Retinal pigment epithelial cell (primary cell): ENCODE measurements around the gene TRMT1.

Experiments used
- DNase-seq: peaks from one replicate; pipeline ENCODE4 v3.0.0-alpha.2; 2010; ENCODE audit warnings: low read depth
- H3K4me3 ChIP-seq: 2 replicates; pipeline ENCODE4 v1.5.1; 2011; ENCODE audit warnings: mild to moderate bottlenecking, low read length, control low read depth, moderate library complexity
- CTCF ChIP-seq: conservative IDR thresholded peaks from 2 replicates; pipeline ENCODE4 v1.5.1; 2011; ENCODE audit warnings: low read depth, low read length, control low read depth, inconsistent platforms

TRMT1 gene

GRCh38 chr19:13094106-13094504, 22.4 kb downstream of the TRMT1 start:
- no peak overlapping the region for H3K4me3 ChIP-seq
- no peak for TF ChIP-seq CTCF
- DNase-seq = no peak

- no peak for DNase-seq
- TF ChIP-seq CTCF = peak; percentile 80
- no peak overlapping the region for H3K4me3 ChIP-seq
Measured at GRCh38 chr19:13093407-13094105, 23.0 kb downstream of the TRMT1 start.

- no peak for DNase-seq
- no peak overlapping the region for H3K4me3 ChIP-seq
- TF ChIP-seq CTCF = no peak
Measured at GRCh38 chr19:13092606-13093235, 23.8 kb downstream of the TRMT1 start.

GRCh38 chr19:13092158-13092543, 24.4 kb downstream of the TRMT1 start:
- peak; percentile 5 for TF ChIP-seq CTCF
- no peak for DNase-seq
- no peak overlapping the region for H3K4me3 ChIP-seq

GRCh38 chr19:13091400-13092157, 25.0 kb downstream of the TRMT1 start:
- no peak overlapping the region for H3K4me3 ChIP-seq
- peak; percentile 96 for DNase-seq
- peak; percentile 19 for TF ChIP-seq CTCF

GRCh38 chr19:13090511-13091231, 25.9 kb downstream of the TRMT1 start:
- no peak for TF ChIP-seq CTCF
- DNase-seq = no peak
- no peak overlapping the region for H3K4me3 ChIP-seq
